Measurements from ENCODE around the gene KCNA3.

DNA sequence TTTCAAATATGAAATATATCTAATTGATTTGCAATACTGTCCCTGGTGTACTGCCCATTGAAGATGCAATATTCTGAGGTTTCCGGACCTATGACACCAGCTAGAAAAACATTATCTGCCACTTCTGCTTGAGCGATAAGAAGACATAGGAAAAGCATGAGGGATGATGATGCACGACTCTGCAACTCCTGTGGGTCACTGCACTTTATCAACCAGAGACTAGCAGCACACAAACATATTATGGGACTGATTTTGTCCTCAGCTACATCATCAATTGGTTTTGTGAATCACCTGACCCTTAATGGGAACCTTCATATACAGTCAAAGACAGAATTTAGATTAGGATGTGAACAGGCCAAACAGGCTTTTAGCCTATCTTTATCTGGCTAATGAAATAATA, 13.8 kb upstream of the KCNA3 start:
- TF ChIP-seq, protein P1, sequence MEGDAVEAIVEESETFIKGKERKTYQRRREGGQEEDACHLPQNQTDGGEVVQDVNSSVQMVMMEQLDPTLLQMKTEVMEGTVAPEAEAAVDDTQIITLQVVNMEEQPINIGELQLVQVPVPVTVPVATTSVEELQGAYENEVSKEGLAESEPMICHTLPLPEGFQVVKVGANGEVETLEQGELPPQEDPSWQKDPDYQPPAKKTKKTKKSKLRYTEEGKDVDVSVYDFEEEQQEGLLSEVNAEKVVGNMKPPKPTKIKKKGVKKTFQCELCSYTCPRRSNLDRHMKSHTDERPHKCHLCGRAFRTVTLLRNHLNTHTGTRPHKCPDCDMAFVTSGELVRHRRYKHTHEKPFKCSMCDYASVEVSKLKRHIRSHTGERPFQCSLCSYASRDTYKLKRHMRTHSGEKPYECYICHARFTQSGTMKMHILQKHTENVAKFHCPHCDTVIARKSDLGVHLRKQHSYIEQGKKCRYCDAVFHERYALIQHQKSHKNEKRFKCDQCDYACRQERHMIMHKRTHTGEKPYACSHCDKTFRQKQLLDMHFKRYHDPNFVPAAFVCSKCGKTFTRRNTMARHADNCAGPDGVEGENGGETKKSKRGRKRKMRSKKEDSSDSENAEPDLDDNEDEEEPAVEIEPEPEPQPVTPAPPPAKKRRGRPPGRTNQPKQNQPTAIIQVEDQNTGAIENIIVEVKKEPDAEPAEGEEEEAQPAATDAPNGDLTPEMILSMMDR (IDR thresholded peaks at IDR 0.05) = no peak
- no peak for TF ChIP-seq POLR2AphosphoS5 (IDR thresholded peaks at IDR 0.05)

All from stomach (tissue), 4 donors.